ENCODE measurements around the gene HPSE2. TPM values are rescaled to one million over a fixed set of nuclear protein-coding genes. Genes with fewer than 3 reads are reported as not detected.

The HPSE2 gene
- polyA plus RNA-seq, 1 experiment = not detected

- ChIA-PET POLR2A (no interaction called here), CTCF (interaction anchor here (1.6 kb wide), 1 partner anchor 11 kb away, joined by 3 read pairs; no protein-coding TSS in a partner anchor)
- Histone ChIP-seq H3K36me3 (ENCODE audit: control insufficient read depth, insufficient read depth, low read length) (no peaks in the 10 kb centered on the region), H3K27me3 (ENCODE audit: control insufficient read depth, insufficient read depth, low read length) (no peaks in the 10 kb centered on the region), H3K4me3 (ENCODE audit: low read depth, low read length) (no peak overlapping the region)
- TF ChIP-seq CTCF (IDR thresholded peaks at IDR 0.05; ENCODE audit: insufficient read depth, low read depth, low read length) = no peak
- DNase-seq (ENCODE audit: low read depth) = no peak
Observed at GRCh38 chr10:98825741-98826140, 409.9 kb downstream of the HPSE2 start.

- POLR2A ChIA-PET = no interaction called here
- CTCF ChIA-PET = no interaction called here
- H3K27me3 ChIP-seq (ENCODE audit: control insufficient read depth, insufficient read depth, low read length) = no peaks in the 10 kb centered on the region
- no peak overlapping the region for H3K4me3 ChIP-seq (ENCODE audit: low read depth, low read length)
- no peaks in the 10 kb centered on the region for H3K36me3 ChIP-seq (ENCODE audit: control insufficient read depth, insufficient read depth, low read length)
- DNase-seq (ENCODE audit: low read depth) = no peak
- no peak for TF ChIP-seq CTCF (IDR thresholded peaks at IDR 0.05; ENCODE audit: insufficient read depth, low read depth, low read length)
Observed at GRCh38 chr10:98817396-98817795, 418.3 kb downstream of the HPSE2 start.

DNA sequence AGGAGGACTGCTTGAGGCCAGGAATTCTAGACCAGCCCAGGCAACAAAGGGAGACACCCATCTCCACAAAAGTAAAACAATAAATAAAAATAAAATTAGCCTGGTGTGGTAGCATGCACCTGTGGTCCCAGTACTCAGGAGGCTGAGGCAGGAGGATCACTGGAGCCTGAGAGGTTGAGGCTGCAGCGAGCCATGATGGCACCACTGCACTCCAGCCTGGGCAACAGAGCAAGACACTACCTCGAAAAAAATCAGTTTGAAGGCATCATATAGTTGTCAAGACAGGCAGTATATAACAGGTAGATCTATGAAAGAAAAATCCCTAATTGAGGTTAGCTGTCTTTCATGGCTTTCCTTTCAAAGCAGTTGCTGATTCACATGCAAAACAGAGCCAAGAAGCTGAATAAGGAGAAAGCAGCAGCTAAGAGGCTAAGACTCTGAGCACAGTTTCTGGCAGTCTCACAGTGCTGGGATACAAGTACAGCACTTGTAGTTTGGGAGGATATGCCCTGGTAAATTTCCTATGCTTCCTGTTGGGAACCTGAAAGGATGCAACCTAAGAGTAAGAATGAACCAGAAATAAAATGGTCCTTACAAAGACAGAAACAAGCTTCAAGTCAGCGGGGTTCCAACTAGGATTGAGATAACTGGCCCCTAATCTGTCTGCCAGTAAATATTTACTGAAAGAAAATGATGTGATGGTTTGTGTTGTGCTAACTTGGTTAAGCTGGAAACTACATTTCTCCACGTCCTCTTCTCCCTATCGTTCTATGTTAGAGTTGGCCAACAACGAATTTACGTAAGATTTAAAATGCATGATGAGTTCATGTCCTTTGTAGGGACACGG lies 420.4 kb downstream of the HPSE2 start:
- no peak for DNase-seq (ENCODE audit: low read depth)
- Histone ChIP-seq H3K36me3 (ENCODE audit: control insufficient read depth, insufficient read depth, low read length) (no peaks in the 10 kb centered on the region), H3K27me3 (ENCODE audit: control insufficient read depth, insufficient read depth, low read length) (no peaks in the 10 kb centered on the region), H3K4me3 (ENCODE audit: low read depth, low read length) (no peak overlapping the region)
- ChIA-PET CTCF (interaction anchor here (1.5 kb wide), 1 partner anchor 10 kb away, joined by 3 read pairs; no protein-coding TSS in a partner anchor), POLR2A (no interaction called here)
- TF ChIP-seq CTCF (IDR thresholded peaks at IDR 0.05; ENCODE audit: insufficient read depth, low read depth, low read length) = no peak

- Histone ChIP-seq H3K27me3 (ENCODE audit: control insufficient read depth, insufficient read depth, low read length) (no peaks in the 10 kb centered on the region), H3K4me3 (ENCODE audit: low read depth, low read length) (no peak overlapping the region), H3K36me3 (ENCODE audit: control insufficient read depth, insufficient read depth, low read length) (no peaks in the 10 kb centered on the region)
- no peak for TF ChIP-seq CTCF (IDR thresholded peaks at IDR 0.05; ENCODE audit: insufficient read depth, low read depth, low read length)
- ChIA-PET POLR2A (no interaction called here), CTCF (interaction anchor here (1.5 kb wide), 1 partner anchor 11 kb away, joined by 3 read pairs; no protein-coding TSS in a partner anchor)
- DNase-seq (ENCODE audit: low read depth) = no peak
Observed at GRCh38 chr10:98814470-98814869, 421.2 kb downstream of the HPSE2 start.

DNA sequence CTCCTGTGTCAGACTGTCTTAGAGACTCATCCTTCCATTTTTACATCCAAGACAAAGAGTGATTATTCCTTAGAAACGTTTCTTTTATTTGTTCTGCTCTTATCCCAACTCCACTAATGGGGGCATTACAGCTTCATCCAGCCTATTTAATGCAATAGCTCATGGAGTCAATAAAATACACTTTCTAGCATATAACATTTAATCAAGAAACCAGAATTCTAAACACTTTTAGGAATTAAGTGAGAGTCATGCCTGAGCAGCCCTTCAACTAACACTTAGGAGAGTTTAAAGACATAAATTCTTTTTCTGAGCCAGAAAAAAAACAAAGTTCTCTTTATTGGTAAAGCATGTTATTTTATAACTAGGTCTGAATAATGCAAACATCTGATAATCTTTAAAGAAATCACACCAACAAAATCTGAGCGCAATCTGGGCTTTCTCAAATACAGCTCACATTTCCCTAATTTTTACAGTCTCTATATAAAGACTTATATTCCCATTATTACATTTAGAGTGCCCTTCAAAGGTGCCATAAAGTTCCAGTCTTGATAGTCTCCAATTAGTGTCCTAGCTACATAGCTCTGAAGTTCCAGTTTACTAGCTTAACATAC lies 427.3 kb downstream of the HPSE2 start:
- Histone ChIP-seq H3K27me3 (ENCODE audit: control insufficient read depth, insufficient read depth, low read length) (no peaks in the 10 kb centered on the region), H3K4me3 (ENCODE audit: low read depth, low read length) (no peak overlapping the region), H3K36me3 (ENCODE audit: control insufficient read depth, insufficient read depth, low read length) (no peaks in the 10 kb centered on the region)
- DNase-seq (ENCODE audit: low read depth) = no peak
- TF ChIP-seq CTCF (IDR thresholded peaks at IDR 0.05; ENCODE audit: insufficient read depth, low read depth, low read length) = no peak
- ChIA-PET CTCF (interaction anchor here (0.7 to 1.2 kb wide), 2 partner anchors 15 to 343 kb away, joined by 3 to 4 read pairs; no protein-coding TSS in a partner anchor), POLR2A (no interaction called here)

Data from BJ (cell line).